ENCODE results near the gene STK38L.

DNA sequence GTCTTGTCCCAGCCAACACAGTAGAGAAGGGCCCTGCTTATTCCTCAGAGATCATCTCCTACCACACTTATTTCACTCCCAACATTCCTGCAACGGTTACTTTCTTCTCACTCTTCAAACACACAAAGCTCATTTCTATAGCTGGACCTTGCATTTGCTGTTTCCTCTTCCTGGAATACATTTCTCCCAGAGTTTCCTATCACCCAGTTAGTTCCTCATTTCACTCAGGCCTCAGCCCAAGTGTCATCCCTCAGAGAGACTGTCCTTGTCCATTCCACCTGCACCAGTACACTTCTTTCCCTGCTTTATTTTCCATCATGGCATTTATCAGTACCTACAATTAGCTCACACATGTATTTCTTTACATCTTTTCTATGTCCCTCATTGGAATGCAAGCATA is 14.7 kb upstream of the STK38L start:
- no peak for TF ChIP-seq POLR2A (IDR thresholded peaks at IDR 0.05)
- TF ChIP-seq EP300 (IDR thresholded peaks at IDR 0.05): no peak
- TF ChIP-seq, protein P1, sequence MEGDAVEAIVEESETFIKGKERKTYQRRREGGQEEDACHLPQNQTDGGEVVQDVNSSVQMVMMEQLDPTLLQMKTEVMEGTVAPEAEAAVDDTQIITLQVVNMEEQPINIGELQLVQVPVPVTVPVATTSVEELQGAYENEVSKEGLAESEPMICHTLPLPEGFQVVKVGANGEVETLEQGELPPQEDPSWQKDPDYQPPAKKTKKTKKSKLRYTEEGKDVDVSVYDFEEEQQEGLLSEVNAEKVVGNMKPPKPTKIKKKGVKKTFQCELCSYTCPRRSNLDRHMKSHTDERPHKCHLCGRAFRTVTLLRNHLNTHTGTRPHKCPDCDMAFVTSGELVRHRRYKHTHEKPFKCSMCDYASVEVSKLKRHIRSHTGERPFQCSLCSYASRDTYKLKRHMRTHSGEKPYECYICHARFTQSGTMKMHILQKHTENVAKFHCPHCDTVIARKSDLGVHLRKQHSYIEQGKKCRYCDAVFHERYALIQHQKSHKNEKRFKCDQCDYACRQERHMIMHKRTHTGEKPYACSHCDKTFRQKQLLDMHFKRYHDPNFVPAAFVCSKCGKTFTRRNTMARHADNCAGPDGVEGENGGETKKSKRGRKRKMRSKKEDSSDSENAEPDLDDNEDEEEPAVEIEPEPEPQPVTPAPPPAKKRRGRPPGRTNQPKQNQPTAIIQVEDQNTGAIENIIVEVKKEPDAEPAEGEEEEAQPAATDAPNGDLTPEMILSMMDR (IDR thresholded peaks at IDR 0.05): no peak
- TF ChIP-seq POLR2AphosphoS5 (IDR thresholded peaks at IDR 0.05): no peak
